ENCODE measurements around the gene C17orf113. TPM values are rescaled to one million over a fixed set of nuclear protein-coding genes. Genes with fewer than 3 reads are reported as not detected.
A peak's percentile ranks its signal among the peaks of the same experiment; 100 is the strongest.
"Not testable (repeated sequence)": the region's sequence is repeated elsewhere in the genome, so short reads cannot be mapped to it uniquely, and the experiment has no call there.

Gene C17orf113
- total RNA-seq, 4 donors from 2014 or later = 0.37 to 4.1 (median 3.7) TPM; not detected in 1

GRCh38 chr17:42010898-42011516 is 39.4 kb downstream of the C17orf113 start:
- H3K27ac ChIP-seq = no peak overlapping the region
- TF ChIP-seq CTCF (IDR thresholded peaks at IDR 0.05) (no peak), POLR2AphosphoS5 (IDR thresholded peaks at IDR 0.05) (no peak), POLR2A (IDR thresholded peaks at IDR 0.05) (no peak), EP300 (IDR thresholded peaks at IDR 0.05; ENCODE audit: low read depth) (no peak)
- H3K9me3 ChIP-seq = no peaks in the 10 kb centered on the region
- 93 to 95% methylated on average over 3 of the region's 3 CpGs for WGBS, 2 donors (ENCODE audit: low coverage in 1 of 2)
- intact Hi-C loops (cut with DNase I; ENCODE audit: low total_unique reads) (loop anchor here (10.0 kb wide), 1 partner anchor 46 kb away; the partner anchor contains the start of gene CNP), in situ Hi-C loops (cut with MboI; ENCODE audit: low pct_ligation_motif_present in 1 of 4, low pct_unique_long_range_greater_than_20kb in 1 of 4, low sequenced_read_pairs in 3 of 4) (no loop called here)
- no peak for DNase-seq
- H3K4me3 ChIP-seq = no peak overlapping the region
- H3K27me3 ChIP-seq = no peaks in the 10 kb centered on the region
- H3K4me1 ChIP-seq = peaks cover 11 to 64% (median 36%) of the 10 kb centered on the region in 4 donors
- H3K36me3 ChIP-seq = no peaks in the 10 kb centered on the region

- in situ Hi-C loops (cut with MboI; ENCODE audit: low pct_ligation_motif_present in 1 of 4, low pct_unique_long_range_greater_than_20kb in 1 of 4, low sequenced_read_pairs in 3 of 4); H3K9me3 ChIP-seq; H3K27me3 ChIP-seq; H3K4me3 ChIP-seq; H3K36me3 ChIP-seq; DNase-seq; H3K27ac ChIP-seq: not testable (repeated sequence)
- WGBS, 2 donors (ENCODE audit: low coverage in 1 of 2) = 69 to 75% methylated on average over 8 to 9 of the region's 9 CpGs
- H3K4me1 ChIP-seq = peaks cover 5 to 63% (median 30%) of the 10 kb centered on the region in 4 donors
- intact Hi-C loops (cut with DNase I; ENCODE audit: low total_unique reads) = loop anchor here (10.0 kb wide), 1 partner anchor 45 kb away; the partner anchor contains the start of gene CNP
Observed at GRCh38 chr17:42010266-42010680, 40.1 kb downstream of the C17orf113 start.

- TF ChIP-seq EP300 (IDR thresholded peaks at IDR 0.05; ENCODE audit: low read depth) (no peak), POLR2AphosphoS5 (IDR thresholded peaks at IDR 0.05) (no peak), POLR2A (IDR thresholded peaks at IDR 0.05) (no peak), CTCF (IDR thresholded peaks at IDR 0.05) (peak in 1 of 5 experiments; percentile 15)
- H3K27ac ChIP-seq = no peak overlapping the region
- H3K4me1 ChIP-seq = peaks cover 7 to 63% (median 28%) of the 10 kb centered on the region in 4 donors
- intact Hi-C loops (cut with DNase I; ENCODE audit: low total_unique reads) (no loop called here), in situ Hi-C loops (cut with MboI; ENCODE audit: low pct_ligation_motif_present in 1 of 4, low pct_unique_long_range_greater_than_20kb in 1 of 4, low sequenced_read_pairs in 3 of 4) (no loop called here)
- WGBS, 2 donors (ENCODE audit: low coverage in 1 of 2) = 80% methylated on average over 4 of the region's 4 CpGs; no CpG with 5 or more reads in 1 of the 2 donors
- H3K27me3 ChIP-seq = no peaks in the 10 kb centered on the region
- no peak overlapping the region for H3K4me3 ChIP-seq
- DNase-seq = no peak
- no peaks in the 10 kb centered on the region for H3K9me3 ChIP-seq
- H3K36me3 ChIP-seq = no peaks in the 10 kb centered on the region
Observed at GRCh38 chr17:42009170-42009569, 41.2 kb downstream of the C17orf113 start.

- TF ChIP-seq POLR2A (IDR thresholded peaks at IDR 0.05) (no peak), CTCF (IDR thresholded peaks at IDR 0.05) (no peak), EP300 (IDR thresholded peaks at IDR 0.05; ENCODE audit: low read depth) (no peak), POLR2AphosphoS5 (IDR thresholded peaks at IDR 0.05) (no peak)
- intact Hi-C loops (cut with DNase I; ENCODE audit: low total_unique reads) (no loop called here), in situ Hi-C loops (cut with MboI; ENCODE audit: low pct_ligation_motif_present in 1 of 4, low pct_unique_long_range_greater_than_20kb in 1 of 4, low sequenced_read_pairs in 3 of 4) (no loop called here)
- peaks cover 0 to 12% (median 0%) of the 10 kb centered on the region in 4 donors for H3K36me3 ChIP-seq
- H3K27me3 ChIP-seq = no peaks in the 10 kb centered on the region
- peaks cover 13 to 69% (median 28%) of the 10 kb centered on the region in 4 donors for H3K4me1 ChIP-seq
- no peak overlapping the region for H3K27ac ChIP-seq
- 60 to 71% methylated on average over 1 of the region's 1 CpG for WGBS, 2 donors (ENCODE audit: low coverage in 1 of 2)
- no peak overlapping the region for H3K4me3 ChIP-seq
- no peaks in the 10 kb centered on the region for H3K9me3 ChIP-seq
- no peak for DNase-seq
Observed at GRCh38 chr17:42005166-42005565, 45.2 kb downstream of the C17orf113 start.
